ENCODE measurements around the gene ZNF287. TPM values are rescaled to one million over a fixed set of nuclear protein-coding genes. Genes with fewer than 3 reads are reported as not detected.

Gene ZNF287
- total RNA-seq, 1 donor from 2014 or later, result 3.4 TPM

DNA sequence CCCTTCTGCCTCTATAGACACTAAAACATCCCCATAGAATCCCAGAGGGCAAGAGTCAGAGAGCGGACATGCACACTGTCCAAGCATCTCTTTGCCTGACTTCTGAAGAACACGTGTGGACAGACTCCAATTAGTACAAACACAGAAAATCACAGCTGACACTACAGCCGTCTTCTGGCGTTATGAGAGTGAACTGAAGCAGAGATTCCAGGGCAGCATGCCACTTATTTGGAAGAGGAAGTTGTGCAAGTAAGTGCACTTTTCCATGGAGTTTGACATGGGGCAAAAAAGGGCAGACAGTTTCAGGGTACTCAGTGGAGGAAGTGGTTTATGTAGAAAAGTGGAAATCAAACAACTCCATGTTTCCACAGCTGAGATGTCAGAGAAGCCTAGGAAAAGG, 16.8 kb upstream of the ZNF287 start:
- no peak overlapping the region for H3K4me3 ChIP-seq (ENCODE audit: low read depth, low read length)
- H3K36me3 ChIP-seq (ENCODE audit: control insufficient read depth, insufficient read depth, low read length), result no peaks in the 10 kb centered on the region
- TF ChIP-seq, protein P1, sequence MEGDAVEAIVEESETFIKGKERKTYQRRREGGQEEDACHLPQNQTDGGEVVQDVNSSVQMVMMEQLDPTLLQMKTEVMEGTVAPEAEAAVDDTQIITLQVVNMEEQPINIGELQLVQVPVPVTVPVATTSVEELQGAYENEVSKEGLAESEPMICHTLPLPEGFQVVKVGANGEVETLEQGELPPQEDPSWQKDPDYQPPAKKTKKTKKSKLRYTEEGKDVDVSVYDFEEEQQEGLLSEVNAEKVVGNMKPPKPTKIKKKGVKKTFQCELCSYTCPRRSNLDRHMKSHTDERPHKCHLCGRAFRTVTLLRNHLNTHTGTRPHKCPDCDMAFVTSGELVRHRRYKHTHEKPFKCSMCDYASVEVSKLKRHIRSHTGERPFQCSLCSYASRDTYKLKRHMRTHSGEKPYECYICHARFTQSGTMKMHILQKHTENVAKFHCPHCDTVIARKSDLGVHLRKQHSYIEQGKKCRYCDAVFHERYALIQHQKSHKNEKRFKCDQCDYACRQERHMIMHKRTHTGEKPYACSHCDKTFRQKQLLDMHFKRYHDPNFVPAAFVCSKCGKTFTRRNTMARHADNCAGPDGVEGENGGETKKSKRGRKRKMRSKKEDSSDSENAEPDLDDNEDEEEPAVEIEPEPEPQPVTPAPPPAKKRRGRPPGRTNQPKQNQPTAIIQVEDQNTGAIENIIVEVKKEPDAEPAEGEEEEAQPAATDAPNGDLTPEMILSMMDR (IDR thresholded peaks at IDR 0.05; ENCODE audit: insufficient read depth, low read length, poor library complexity, severe bottlenecking), result no peak
- no peak for DNase-seq (ENCODE audit: low read depth)
- H3K27me3 ChIP-seq (ENCODE audit: control insufficient read depth, insufficient read depth, low read length), result peaks cover 5% of the 10 kb centered on the region

- Histone ChIP-seq H3K27me3 (ENCODE audit: control insufficient read depth, insufficient read depth, low read length) (peaks cover 5% of the 10 kb centered on the region), H3K4me3 (ENCODE audit: low read depth, low read length) (peak overlapping the region; percentile 29), H3K36me3 (ENCODE audit: control insufficient read depth, insufficient read depth, low read length) (no peaks in the 10 kb centered on the region)
- DNase-seq (ENCODE audit: low read depth), result peak; percentile 47
- TF ChIP-seq, protein P1 (IDR thresholded peaks at IDR 0.05; ENCODE audit: insufficient read depth, low read length, poor library complexity, severe bottlenecking), result peak; percentile 98
Measured at GRCh38 chr17:16584273-16584995, 15.4 kb upstream of the ZNF287 start.

- TF ChIP-seq, protein P1 (IDR thresholded peaks at IDR 0.05; ENCODE audit: insufficient read depth, low read length, poor library complexity, severe bottlenecking), result no peak
- DNase-seq (ENCODE audit: low read depth), result no peak
- H3K4me3 ChIP-seq (ENCODE audit: low read depth, low read length), result no peak overlapping the region
Measured at GRCh38 chr17:16583781-16584180, 14.8 kb upstream of the ZNF287 start.

GRCh38 chr17:16573466-16573865, 4.5 kb upstream of the ZNF287 start:
- TF ChIP-seq, protein P1 (IDR thresholded peaks at IDR 0.05; ENCODE audit: insufficient read depth, low read length, poor library complexity, severe bottlenecking), result no peak
- DNase-seq (ENCODE audit: low read depth), result no peak
- no peaks in the 10 kb centered on the region for H3K36me3 ChIP-seq (ENCODE audit: control insufficient read depth, insufficient read depth, low read length)
- peaks cover 8% of the 10 kb centered on the region for H3K27me3 ChIP-seq (ENCODE audit: control insufficient read depth, insufficient read depth, low read length)
- H3K4me3 ChIP-seq (ENCODE audit: low read depth, low read length), result no peak overlapping the region

More at GRCh38 chr17:16583781-16584180, 14.8 kb upstream of the ZNF287 start:
- H3K36me3 ChIP-seq (ENCODE audit: control insufficient read depth, insufficient read depth, low read length), result no peaks in the 10 kb centered on the region
- peaks cover 5% of the 10 kb centered on the region for H3K27me3 ChIP-seq (ENCODE audit: control insufficient read depth, insufficient read depth, low read length)

DNA sequence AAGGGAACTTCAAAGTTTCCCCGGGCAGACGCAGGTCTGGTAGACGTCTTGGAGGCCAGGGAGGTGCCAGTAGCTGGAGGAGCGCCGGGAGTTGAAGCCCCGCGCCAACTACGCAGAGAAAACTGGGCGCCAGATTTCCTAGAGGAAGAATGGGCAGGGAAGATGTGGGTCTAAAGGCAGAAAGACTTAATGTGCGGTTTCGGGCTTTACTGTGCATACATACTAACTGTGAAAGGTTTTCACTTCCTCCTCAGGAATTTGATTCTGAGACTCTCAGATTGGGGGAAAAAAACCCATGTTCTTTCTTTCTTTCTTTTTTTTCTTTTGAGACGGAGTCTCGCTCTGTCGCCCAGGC, 331 bp upstream of the ZNF287 start:
- TF ChIP-seq, protein P1 (IDR thresholded peaks at IDR 0.05; ENCODE audit: insufficient read depth, low read length, poor library complexity, severe bottlenecking), result no peak
- no peaks in the 10 kb centered on the region for H3K36me3 ChIP-seq (ENCODE audit: control insufficient read depth, insufficient read depth, low read length)
- no peak overlapping the region for H3K4me3 ChIP-seq (ENCODE audit: low read depth, low read length)
- peaks cover 8% of the 10 kb centered on the region for H3K27me3 ChIP-seq (ENCODE audit: control insufficient read depth, insufficient read depth, low read length)
- DNase-seq (ENCODE audit: low read depth), result no peak

DNA sequence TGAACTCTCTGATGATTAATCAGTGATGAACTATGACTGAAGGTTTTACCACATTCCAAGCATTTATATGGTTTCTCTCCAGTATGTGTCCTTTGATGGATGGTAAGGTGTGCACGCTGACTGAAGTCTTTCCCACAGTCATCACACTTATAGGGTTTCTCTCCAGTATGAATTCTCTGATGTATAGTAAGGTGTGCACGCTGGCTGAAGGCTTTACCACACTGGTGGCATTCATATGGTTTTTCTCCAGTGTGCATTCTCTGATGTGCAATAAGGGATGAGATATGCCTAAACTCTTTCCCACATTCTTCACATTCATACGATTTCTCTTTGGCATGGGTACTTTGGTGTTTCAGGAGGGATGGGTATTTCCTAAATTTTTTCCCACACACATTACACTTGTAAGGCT, 16.4 kb downstream of the ZNF287 start:
- H3K36me3 ChIP-seq (ENCODE audit: control insufficient read depth, insufficient read depth, low read length), result no peaks in the 10 kb centered on the region
- DNase-seq (ENCODE audit: low read depth), result no peak
- TF ChIP-seq, protein P1 (IDR thresholded peaks at IDR 0.05; ENCODE audit: insufficient read depth, low read length, poor library complexity, severe bottlenecking), result no peak
- H3K4me3 ChIP-seq (ENCODE audit: low read depth, low read length), result no peak overlapping the region
- H3K27me3 ChIP-seq (ENCODE audit: control insufficient read depth, insufficient read depth, low read length), result no peaks in the 10 kb centered on the region
